GM18909 (cell line): ENCODE data around the gene DENND1B.
A peak's percentile ranks its signal among the peaks of the same experiment; 100 is the strongest.
"Not testable (repeated sequence)": the region's sequence is repeated elsewhere in the genome, so short reads cannot be mapped to it uniquely, and the experiment has no call there.

Experiments
- ATAC-seq: cut with Tn5 transposase; IDR thresholded peaks from one replicate; pipeline ENCODE4 v1.9.1; 2021; ENCODE audit warnings: mild to moderate bottlenecking; ENCODE audit not compliant: unreplicated experiment, poor library complexity

DENND1B gene

DNA sequence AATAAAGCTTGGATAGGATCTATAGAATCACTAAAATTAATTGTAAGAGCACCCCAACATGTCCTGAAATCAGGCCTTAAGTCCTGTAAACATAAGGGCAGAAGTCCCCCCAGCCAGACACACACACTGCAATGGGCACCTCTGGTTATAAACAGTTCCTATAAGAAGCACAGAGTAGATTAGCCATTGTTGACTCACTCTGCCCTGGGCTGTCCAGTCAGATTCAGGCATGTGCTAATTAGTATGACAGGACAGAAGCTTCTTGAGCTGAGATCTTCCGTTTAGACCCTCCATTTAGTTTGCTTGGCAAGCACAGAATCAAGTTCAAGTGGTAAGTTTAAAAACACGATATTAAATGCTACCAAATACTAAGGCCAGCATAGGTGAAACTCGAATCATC, 11.8 kb upstream of the DENND1B start:
- ATAC-seq, result no peak

DNA sequence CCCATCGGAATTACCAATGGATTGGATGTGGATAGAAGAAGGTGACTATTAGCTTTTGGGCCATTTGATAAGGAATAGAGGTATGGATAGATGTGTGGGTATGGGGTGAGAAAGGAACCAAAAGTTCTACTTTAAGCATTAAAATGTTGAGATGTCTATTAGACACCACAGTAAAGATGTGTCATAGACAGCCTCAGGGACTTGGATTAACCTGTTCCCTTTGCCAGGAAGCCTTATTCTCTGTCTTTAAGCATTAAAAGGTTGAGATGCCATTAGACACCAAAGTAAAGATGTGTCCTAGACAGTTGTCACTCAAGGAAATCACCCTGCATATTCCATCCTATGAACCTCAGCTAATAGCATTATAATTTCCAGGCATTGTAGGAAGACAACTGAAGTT, 11.0 kb upstream of the DENND1B start:
- no peak for ATAC-seq

- ATAC-seq, result no peak
These were observed 8.2 kb upstream of the DENND1B start for GRCh38 chr1:197783510-197783948.

DNA sequence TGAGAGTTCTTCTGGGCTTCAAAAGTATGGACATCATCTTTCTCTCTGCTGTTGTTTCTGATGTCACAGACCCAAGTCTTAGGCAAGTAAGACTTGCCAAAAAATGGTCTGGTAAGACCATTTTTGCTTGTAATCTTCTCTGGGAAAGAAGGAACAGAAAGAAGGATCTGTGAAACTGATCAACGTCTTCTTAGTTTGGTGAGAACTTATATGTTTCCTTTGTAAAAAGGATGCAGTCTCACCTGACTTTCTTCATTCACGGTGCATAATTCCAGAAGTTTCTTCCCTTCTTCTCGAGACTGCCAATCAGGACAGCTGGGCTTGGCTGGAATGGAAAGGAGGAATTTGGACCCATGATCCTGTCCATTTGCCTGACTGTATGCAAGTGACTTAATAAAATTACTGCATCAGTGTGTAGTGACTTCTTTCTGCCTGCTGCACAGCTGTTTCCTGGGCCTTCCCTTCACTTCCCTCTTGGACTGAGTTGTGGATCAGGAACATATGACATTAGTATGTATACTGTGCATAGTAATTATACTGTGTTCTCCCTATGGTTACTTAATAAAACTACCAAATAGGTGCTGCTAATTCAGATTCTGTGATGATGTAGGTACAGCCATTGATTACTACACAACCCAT, 7.6 kb upstream of the DENND1B start:
- no peak for ATAC-seq

DNA sequence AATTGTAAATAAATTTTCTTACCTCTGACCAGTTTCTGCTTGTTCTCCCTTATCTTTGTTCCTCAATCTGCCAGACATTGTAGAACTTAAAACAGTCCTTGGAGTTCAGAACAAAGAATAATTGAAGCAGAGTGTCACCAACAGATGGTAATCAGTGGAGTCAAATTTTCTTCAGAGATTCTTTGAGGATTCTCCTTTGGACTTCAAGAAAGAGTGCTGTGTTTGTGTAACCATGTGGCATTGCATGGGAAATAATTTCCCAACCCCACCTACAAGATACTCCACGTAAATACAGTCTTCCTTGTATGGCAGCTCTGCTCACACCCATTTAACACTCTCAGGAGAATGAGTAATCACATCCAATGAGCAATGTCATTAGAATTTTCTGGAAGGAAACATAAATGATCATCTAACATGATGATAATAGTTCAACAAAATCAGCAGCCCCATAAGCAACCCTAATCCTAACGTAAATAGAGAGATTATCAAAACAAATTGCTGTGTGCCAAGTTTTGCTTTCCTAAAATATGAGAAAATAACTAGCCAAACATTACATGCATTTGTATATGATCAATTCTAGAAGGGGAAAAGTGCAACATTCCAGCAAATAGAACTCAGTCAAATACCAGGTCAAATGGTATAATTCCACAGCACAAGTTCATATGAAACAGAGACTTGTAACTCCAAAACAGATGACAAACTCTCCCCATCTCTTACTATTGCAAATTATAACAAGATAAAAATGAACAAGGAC, 6.9 kb upstream of the DENND1B start:
- no peak for ATAC-seq

GRCh38 chr1:197779921-197780320, 4.6 kb upstream of the DENND1B start:
- no peak for ATAC-seq

DNA sequence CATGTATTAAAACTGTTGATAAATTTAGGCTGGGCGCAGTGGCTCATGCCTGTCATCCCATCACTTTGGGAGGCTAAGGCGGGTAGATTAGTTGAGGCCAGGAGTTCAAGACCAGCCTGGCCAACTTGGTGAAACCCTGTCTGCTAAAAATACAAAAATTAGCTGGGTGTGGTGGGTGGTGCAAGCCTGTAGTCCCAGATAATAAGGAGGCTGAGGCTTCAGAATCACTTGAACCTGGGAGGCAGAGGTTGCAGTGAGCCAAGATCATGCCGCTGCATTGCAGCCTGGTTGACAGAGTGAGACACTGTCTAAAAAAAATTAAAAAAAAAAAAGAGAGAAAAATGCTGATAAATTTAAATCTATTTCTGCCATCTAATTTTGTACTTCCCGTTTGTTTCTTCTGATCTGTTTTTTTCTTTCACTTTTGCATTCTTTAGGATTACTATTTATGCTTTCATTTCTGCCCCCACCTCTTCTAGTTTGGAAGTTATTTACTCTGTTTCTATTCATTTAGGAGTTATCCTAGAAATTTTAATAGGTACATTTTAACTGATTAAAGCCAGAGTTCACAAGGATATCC, 3.2 kb upstream of the DENND1B start:
- no peak for ATAC-seq

- peak; percentile 15 for ATAC-seq
These were observed 1.2 kb upstream of the DENND1B start for GRCh38 chr1:197776351-197777105.

DNA sequence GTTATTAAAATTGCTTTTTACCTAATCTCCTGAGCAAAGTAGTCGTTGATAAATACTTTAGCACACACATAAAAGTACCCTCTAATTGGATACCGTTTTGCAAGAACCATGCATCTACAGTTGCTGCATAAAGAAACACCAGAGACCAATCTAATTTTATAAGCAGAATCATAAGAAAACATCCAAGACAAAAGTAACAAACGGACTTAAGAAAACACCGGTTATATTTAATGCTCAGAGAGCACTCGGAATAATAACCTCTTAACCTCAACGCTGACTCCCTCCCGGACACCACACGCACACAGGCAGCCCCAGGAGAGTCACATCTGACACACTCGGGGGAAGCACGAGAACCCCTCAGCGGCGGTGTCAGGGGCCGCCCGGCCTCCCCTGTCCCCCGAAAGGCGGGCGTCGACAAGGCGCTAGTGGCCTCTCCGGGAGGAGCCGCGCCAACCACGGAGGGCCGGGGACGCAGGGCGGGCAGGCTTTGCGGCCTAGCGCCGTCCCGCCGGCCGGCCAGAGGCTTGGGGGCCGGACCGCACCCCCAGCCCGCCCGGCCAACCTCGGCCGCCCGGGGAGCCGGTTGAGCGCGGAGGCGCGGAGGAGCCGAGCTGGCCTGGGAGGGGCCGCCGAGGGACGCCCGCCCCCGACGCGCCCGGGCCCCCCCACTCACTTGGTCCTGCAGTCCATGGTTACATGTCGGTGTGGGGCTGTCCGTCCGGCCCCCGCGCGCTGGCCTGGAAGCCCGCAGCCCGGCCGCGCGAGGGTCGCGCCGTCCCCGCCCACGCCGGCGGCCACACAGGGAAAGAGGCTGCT, 606 bp downstream of the DENND1B start:
- ATAC-seq, result peak; percentile 37

- no peak for ATAC-seq
These were observed 1.4 kb downstream of the DENND1B start for GRCh38 chr1:197773856-197774255.

GRCh38 chr1:197771904-197772556, 3.2 kb downstream of the DENND1B start:
- ATAC-seq, result no peak

DNA sequence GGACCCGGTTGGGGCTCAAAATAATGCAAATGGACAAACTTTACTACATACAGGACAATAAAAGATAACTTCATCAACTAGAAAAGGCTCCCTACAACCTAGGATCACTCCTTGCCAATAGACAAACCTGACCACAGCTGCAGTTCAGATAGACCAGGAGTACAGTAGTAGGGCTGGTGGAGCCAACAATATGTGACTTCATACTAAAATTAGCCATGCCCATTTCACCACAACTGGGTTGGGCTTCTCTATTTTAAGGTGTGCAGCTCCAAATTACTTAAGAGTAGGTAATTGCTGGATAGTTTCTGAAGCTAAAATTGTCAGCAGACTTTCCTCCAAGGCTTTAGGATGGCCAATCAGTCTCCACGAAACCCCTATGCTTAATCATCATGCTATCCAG, 3.9 kb downstream of the DENND1B start:
- ATAC-seq, result no peak

DNA sequence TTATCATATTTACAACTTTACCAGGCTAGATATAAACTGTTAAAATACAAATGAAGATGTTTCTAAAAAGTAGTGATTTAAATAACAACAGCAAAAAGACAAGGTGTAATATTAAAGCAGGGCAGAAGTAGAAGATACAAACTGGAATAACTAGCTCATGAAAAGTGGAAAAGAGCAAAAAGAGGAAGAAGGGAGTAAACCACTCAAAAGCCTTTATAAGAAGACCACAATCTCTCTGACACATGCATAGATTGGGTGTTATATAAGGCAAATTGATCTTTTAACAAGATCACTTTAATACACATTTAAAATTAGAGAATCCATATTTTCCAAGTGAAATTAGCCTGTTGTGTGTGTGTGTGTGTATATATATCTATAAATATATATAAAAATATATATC, 5.0 kb downstream of the DENND1B start:
- ATAC-seq, result no peak

- no peak for ATAC-seq
These were observed 6.0 kb downstream of the DENND1B start for GRCh38 chr1:197769287-197769686.

DNA sequence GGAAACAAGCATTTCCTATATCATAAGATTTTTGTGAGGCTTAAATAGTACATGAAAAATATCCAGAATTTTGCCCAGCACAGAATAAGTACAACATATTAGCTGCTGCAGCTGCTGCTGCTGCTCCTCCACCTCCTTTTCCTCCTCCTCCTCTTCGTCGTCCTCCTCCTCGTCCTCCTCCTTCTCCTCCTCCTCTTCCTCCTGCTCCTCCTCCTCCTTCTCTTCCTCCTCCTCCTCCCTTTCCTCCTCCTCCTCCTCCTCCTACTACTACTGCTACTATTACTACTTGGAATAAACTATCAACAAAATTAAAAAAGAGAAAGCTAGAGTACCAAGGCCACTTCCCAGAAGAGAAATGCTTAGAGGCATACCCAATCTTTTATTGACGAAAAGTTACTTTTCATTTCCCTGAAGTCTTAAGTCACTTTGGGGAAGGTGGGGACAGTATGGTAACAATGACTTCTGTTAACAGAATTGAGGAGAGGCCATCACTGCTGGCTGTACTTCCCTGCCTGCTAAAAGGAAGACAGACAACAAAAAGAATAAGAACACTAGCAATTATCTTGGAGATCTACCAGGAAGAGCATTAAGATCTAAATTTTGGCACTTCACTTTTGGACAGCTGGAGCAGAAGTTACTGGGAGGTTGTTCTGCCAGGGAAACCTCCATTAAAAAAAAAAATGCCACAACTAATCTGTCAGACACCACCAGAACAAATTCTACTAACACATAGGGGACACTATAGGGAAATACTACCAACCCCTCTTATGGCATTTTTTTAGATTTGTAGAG, 7.1 kb downstream of the DENND1B start:
- no peak for ATAC-seq

DNA sequence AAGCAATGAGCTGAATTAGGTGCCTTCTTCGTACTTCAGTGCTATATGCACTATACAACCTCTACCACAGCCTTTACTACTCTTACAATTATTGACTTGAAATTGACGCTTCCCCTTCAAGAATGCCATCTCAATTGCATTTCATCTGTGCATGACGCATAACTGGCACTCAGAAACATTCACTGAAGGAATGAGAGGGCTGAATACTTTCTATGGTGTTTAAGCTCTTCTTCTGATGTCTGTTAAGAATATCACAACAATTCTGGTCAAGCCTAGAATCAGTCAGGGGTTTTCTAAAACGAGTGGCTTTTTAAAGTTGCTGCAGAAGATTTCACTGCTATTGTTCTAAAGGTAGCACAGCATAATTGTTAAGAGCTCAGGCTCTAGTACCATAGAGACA, 11.5 kb downstream of the DENND1B start:
- no peak for ATAC-seq

GRCh38 chr1:197763307-197763706, 12.0 kb downstream of the DENND1B start:
- no peak for ATAC-seq

GRCh38 chr1:197761654-197762053, 13.6 kb downstream of the DENND1B start:
- peak; percentile 66 for ATAC-seq

- not testable (repeated sequence) for ATAC-seq
These were observed 19.7 kb downstream of the DENND1B start for GRCh38 chr1:197755553-197755952.
